ENCODE results near the gene EPC1. TPM values are rescaled to one million over a fixed set of nuclear protein-coding genes. Genes with fewer than 3 reads are reported as not detected.
"Not testable (repeated sequence)": the region's sequence is repeated elsewhere in the genome, so short reads cannot be mapped to it uniquely, and the experiment has no call there.

The EPC1 gene
- total RNA-seq, 1 donor from 2014 or later = 72.0 TPM

GRCh38 chr10:32357056-32357735 lies 10.2 kb upstream of the EPC1 start:
- H3K4me3 ChIP-seq (ENCODE audit: low read length in 3 of 3) = no peak overlapping the region
- H3K27ac ChIP-seq (ENCODE audit: low read depth, low read length) = no peak overlapping the region
- no peak overlapping the region for H3K9ac ChIP-seq (ENCODE audit: low read depth in 1 of 3, low read length in 3 of 3)
- peaks cover 0 to under 1% (median 0%) of the 10 kb centered on the region in 3 donors for H3K4me1 ChIP-seq (ENCODE audit: control insufficient read depth in 3 of 3, insufficient read depth in 3 of 3, low read length in 3 of 3)
- no peaks in the 10 kb centered on the region for H3K27me3 ChIP-seq (ENCODE audit: control insufficient read depth in 3 of 3, insufficient read depth in 3 of 3, low read length in 3 of 3)
- H3K9me3 ChIP-seq (ENCODE audit: control insufficient read depth in 3 of 3, low read length in 3 of 3) = no peaks in the 10 kb centered on the region
- H3K36me3 ChIP-seq (ENCODE audit: control insufficient read depth in 3 of 3, insufficient read depth in 3 of 3, low read length in 3 of 3) = peaks cover 0 to 5% (median 0%) of the 10 kb centered on the region in 3 donors

- H3K27me3 ChIP-seq (ENCODE audit: control insufficient read depth in 3 of 3, insufficient read depth in 3 of 3, low read length in 3 of 3); H3K36me3 ChIP-seq (ENCODE audit: control insufficient read depth in 3 of 3, insufficient read depth in 3 of 3, low read length in 3 of 3); H3K4me3 ChIP-seq (ENCODE audit: low read length in 3 of 3); H3K27ac ChIP-seq (ENCODE audit: low read depth, low read length); H3K9ac ChIP-seq (ENCODE audit: low read depth in 1 of 3, low read length in 3 of 3); H3K9me3 ChIP-seq (ENCODE audit: control insufficient read depth in 3 of 3, low read length in 3 of 3): not testable (repeated sequence)
- H3K4me1 ChIP-seq (ENCODE audit: control insufficient read depth in 3 of 3, insufficient read depth in 3 of 3, low read length in 3 of 3) = peaks cover 7 to 14% (median 10%) of the 10 kb centered on the region in 3 donors
These were observed 7.7 kb upstream of the EPC1 start for GRCh38 chr10:32354690-32355089.

GRCh38 chr10:32350811-32351350 lies 3.9 kb upstream of the EPC1 start:
- Histone ChIP-seq H3K27ac (ENCODE audit: low read depth, low read length) (no peak overlapping the region), H3K27me3 (ENCODE audit: control insufficient read depth in 3 of 3, insufficient read depth in 3 of 3, low read length in 3 of 3) (no peaks in the 10 kb centered on the region), H3K9ac (ENCODE audit: low read depth in 1 of 3, low read length in 3 of 3) (no peak overlapping the region), H3K4me1 (ENCODE audit: control insufficient read depth in 3 of 3, insufficient read depth in 3 of 3, low read length in 3 of 3) (peaks cover 18 to 23% (median 18%) of the 10 kb centered on the region in 3 donors), H3K4me3 (ENCODE audit: low read length in 3 of 3) (no peak overlapping the region), H3K9me3 (ENCODE audit: control insufficient read depth in 3 of 3, low read length in 3 of 3) (no peaks in the 10 kb centered on the region), H3K36me3 (ENCODE audit: control insufficient read depth in 3 of 3, insufficient read depth in 3 of 3, low read length in 3 of 3) (peaks cover 0 to 2% (median 0%) of the 10 kb centered on the region in 3 donors)

GRCh38 chr10:32349968-32350738 lies 3.2 kb upstream of the EPC1 start:
- H3K27ac ChIP-seq (ENCODE audit: low read depth, low read length) = no peak overlapping the region
- H3K4me1 ChIP-seq (ENCODE audit: control insufficient read depth in 3 of 3, insufficient read depth in 3 of 3, low read length in 3 of 3) = peaks cover 18 to 30% (median 18%) of the 10 kb centered on the region in 3 donors
- H3K27me3 ChIP-seq (ENCODE audit: control insufficient read depth in 3 of 3, insufficient read depth in 3 of 3, low read length in 3 of 3) = no peaks in the 10 kb centered on the region
- peaks cover 0 to 2% (median 0%) of the 10 kb centered on the region in 3 donors for H3K36me3 ChIP-seq (ENCODE audit: control insufficient read depth in 3 of 3, insufficient read depth in 3 of 3, low read length in 3 of 3)
- no peaks in the 10 kb centered on the region for H3K9me3 ChIP-seq (ENCODE audit: control insufficient read depth in 3 of 3, low read length in 3 of 3)
- H3K9ac ChIP-seq (ENCODE audit: low read depth in 1 of 3, low read length in 3 of 3) = no peak overlapping the region
- no peak overlapping the region for H3K4me3 ChIP-seq (ENCODE audit: low read length in 3 of 3)

- no peaks in the 10 kb centered on the region for H3K27me3 ChIP-seq (ENCODE audit: control insufficient read depth in 3 of 3, insufficient read depth in 3 of 3, low read length in 3 of 3)
- peak overlapping the region; percentile 50 for H3K27ac ChIP-seq (ENCODE audit: low read depth, low read length)
- H3K4me3 ChIP-seq (ENCODE audit: low read length in 3 of 3) = no peak overlapping the region
- peak overlapping the region in 1 of 3 donors; percentile 100 for H3K9ac ChIP-seq (ENCODE audit: low read depth in 1 of 3, low read length in 3 of 3)
- H3K9me3 ChIP-seq (ENCODE audit: control insufficient read depth in 3 of 3, low read length in 3 of 3) = no peaks in the 10 kb centered on the region
- peaks cover 23 to 38% (median 25%) of the 10 kb centered on the region in 3 donors for H3K4me1 ChIP-seq (ENCODE audit: control insufficient read depth in 3 of 3, insufficient read depth in 3 of 3, low read length in 3 of 3)
- H3K36me3 ChIP-seq (ENCODE audit: control insufficient read depth in 3 of 3, insufficient read depth in 3 of 3, low read length in 3 of 3) = peaks cover 0 to 2% (median 0%) of the 10 kb centered on the region in 3 donors
These were observed 2.2 kb upstream of the EPC1 start for GRCh38 chr10:32349199-32349585.

- peak overlapping the region; percentile 50 for H3K27ac ChIP-seq (ENCODE audit: low read depth, low read length)
These were observed 1.6 kb upstream of the EPC1 start for GRCh38 chr10:32348297-32349198.

GRCh38 chr10:32347363-32348022 lies 535 bp upstream of the EPC1 start:
- H3K4me3 ChIP-seq (ENCODE audit: low read length in 3 of 3) = peak overlapping the region; percentile 65 to 96 (median 96)
- peaks cover 25 to 48% (median 37%) of the 10 kb centered on the region in 3 donors for H3K4me1 ChIP-seq (ENCODE audit: control insufficient read depth in 3 of 3, insufficient read depth in 3 of 3, low read length in 3 of 3)
- H3K27me3 ChIP-seq (ENCODE audit: control insufficient read depth in 3 of 3, insufficient read depth in 3 of 3, low read length in 3 of 3) = no peaks in the 10 kb centered on the region
- H3K9me3 ChIP-seq (ENCODE audit: control insufficient read depth in 3 of 3, low read length in 3 of 3) = no peaks in the 10 kb centered on the region
- peak overlapping the region; percentile 87 to 100 (median 100) for H3K9ac ChIP-seq (ENCODE audit: low read depth in 1 of 3, low read length in 3 of 3)
- H3K27ac ChIP-seq (ENCODE audit: low read depth, low read length) = peak overlapping the region; percentile 100
- peaks cover 0 to 2% (median 0%) of the 10 kb centered on the region in 3 donors for H3K36me3 ChIP-seq (ENCODE audit: control insufficient read depth in 3 of 3, insufficient read depth in 3 of 3, low read length in 3 of 3)

More at GRCh38 chr10:32348297-32349198, 1.6 kb upstream of the EPC1 start:
- H3K36me3 ChIP-seq (ENCODE audit: control insufficient read depth in 3 of 3, insufficient read depth in 3 of 3, low read length in 3 of 3) = peaks cover 0 to 2% (median 0%) of the 10 kb centered on the region in 3 donors
- no peaks in the 10 kb centered on the region for H3K27me3 ChIP-seq (ENCODE audit: control insufficient read depth in 3 of 3, insufficient read depth in 3 of 3, low read length in 3 of 3)
- H3K4me1 ChIP-seq (ENCODE audit: control insufficient read depth in 3 of 3, insufficient read depth in 3 of 3, low read length in 3 of 3) = peaks cover 25 to 44% (median 31%) of the 10 kb centered on the region in 3 donors
- no peaks in the 10 kb centered on the region for H3K9me3 ChIP-seq (ENCODE audit: control insufficient read depth in 3 of 3, low read length in 3 of 3)
- H3K4me3 ChIP-seq (ENCODE audit: low read length in 3 of 3) = peak overlapping the region in 2 of 3 donors; percentile 25 to 65
- H3K9ac ChIP-seq (ENCODE audit: low read depth in 1 of 3, low read length in 3 of 3) = peak overlapping the region in 2 of 3 donors; percentile 100

GRCh38 chr10:32346134-32346550 lies 816 bp downstream of the EPC1 start:
- Histone ChIP-seq H3K9ac (ENCODE audit: low read depth in 1 of 3, low read length in 3 of 3) (peak overlapping the region; percentile 100), H3K36me3 (ENCODE audit: control insufficient read depth in 3 of 3, insufficient read depth in 3 of 3, low read length in 3 of 3) (peaks cover 0 to 2% (median 0%) of the 10 kb centered on the region in 3 donors), H3K9me3 (ENCODE audit: control insufficient read depth in 3 of 3, low read length in 3 of 3) (no peaks in the 10 kb centered on the region), H3K4me3 (ENCODE audit: low read length in 3 of 3) (peak overlapping the region; percentile 96), H3K4me1 (ENCODE audit: control insufficient read depth in 3 of 3, insufficient read depth in 3 of 3, low read length in 3 of 3) (peaks cover 29 to 57% (median 44%) of the 10 kb centered on the region in 3 donors), H3K27ac (ENCODE audit: low read depth, low read length) (peak overlapping the region; percentile 100), H3K27me3 (ENCODE audit: control insufficient read depth in 3 of 3, insufficient read depth in 3 of 3, low read length in 3 of 3) (no peaks in the 10 kb centered on the region)

- Histone ChIP-seq H3K9ac (ENCODE audit: low read depth in 1 of 3, low read length in 3 of 3) (no peak overlapping the region), H3K4me3 (ENCODE audit: low read length in 3 of 3) (no peak overlapping the region), H3K27ac (ENCODE audit: low read depth, low read length) (no peak overlapping the region), H3K4me1 (ENCODE audit: control insufficient read depth in 3 of 3, insufficient read depth in 3 of 3, low read length in 3 of 3) (peaks cover 29 to 61% (median 52%) of the 10 kb centered on the region in 3 donors), H3K9me3 (ENCODE audit: control insufficient read depth in 3 of 3, low read length in 3 of 3) (no peaks in the 10 kb centered on the region), H3K27me3 (ENCODE audit: control insufficient read depth in 3 of 3, insufficient read depth in 3 of 3, low read length in 3 of 3) (no peaks in the 10 kb centered on the region), H3K36me3 (ENCODE audit: control insufficient read depth in 3 of 3, insufficient read depth in 3 of 3, low read length in 3 of 3) (no peaks in the 10 kb centered on the region)
These were observed 5.4 kb downstream of the EPC1 start for GRCh38 chr10:32341596-32341995.
